Vagina (tissue), 2 donors: ENCODE measurements around the gene CRYBA4.

Experiments
- POLR2A ChIP-seq, 2 donors: fragments of 450-650 bp; IDR thresholded peaks; one replicate each; pipeline ENCODE4 v1.6.1; 2017; ENCODE audit warnings: antibody characterized with exemption in 2 of 2, mild to moderate bottlenecking in 2 of 2, moderate library complexity in 2 of 2
- TF ChIP-seq, protein P1 (sequence below), 3 experiments: fragments of 450-650 bp in 2 of 3; fragments of 200-600 bp in 1 of 3; sonication (generic) in 1 of 3; IDR thresholded peaks; one replicate each; pipeline ENCODE4 v1.5.1; 2017 to 2019; ENCODE audit warnings: antibody characterized with exemption in 3 of 3, mild to moderate bottlenecking in 2 of 3, moderate library complexity in 2 of 3

DNA sequence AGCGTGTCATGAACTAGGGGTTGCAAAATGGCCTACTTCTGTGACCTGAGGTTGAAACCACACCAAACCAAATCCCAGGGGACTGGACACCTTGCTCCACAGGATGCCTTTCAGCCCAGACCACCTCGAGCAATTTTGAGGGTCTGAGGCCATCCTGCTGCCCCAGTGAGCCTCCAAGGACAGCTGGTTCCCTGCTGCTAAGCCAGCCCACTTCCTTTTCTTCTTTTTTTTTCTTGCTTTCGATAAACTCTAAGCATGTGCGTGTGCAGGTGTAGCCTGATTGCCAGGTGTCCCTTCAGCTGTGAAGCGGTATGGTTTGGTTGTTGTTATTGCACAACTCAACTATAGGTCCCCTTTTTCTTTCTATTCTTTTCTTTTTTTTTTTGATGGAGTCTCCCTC, 6.6 kb upstream of the CRYBA4 start:
- TF ChIP-seq, protein P1, sequence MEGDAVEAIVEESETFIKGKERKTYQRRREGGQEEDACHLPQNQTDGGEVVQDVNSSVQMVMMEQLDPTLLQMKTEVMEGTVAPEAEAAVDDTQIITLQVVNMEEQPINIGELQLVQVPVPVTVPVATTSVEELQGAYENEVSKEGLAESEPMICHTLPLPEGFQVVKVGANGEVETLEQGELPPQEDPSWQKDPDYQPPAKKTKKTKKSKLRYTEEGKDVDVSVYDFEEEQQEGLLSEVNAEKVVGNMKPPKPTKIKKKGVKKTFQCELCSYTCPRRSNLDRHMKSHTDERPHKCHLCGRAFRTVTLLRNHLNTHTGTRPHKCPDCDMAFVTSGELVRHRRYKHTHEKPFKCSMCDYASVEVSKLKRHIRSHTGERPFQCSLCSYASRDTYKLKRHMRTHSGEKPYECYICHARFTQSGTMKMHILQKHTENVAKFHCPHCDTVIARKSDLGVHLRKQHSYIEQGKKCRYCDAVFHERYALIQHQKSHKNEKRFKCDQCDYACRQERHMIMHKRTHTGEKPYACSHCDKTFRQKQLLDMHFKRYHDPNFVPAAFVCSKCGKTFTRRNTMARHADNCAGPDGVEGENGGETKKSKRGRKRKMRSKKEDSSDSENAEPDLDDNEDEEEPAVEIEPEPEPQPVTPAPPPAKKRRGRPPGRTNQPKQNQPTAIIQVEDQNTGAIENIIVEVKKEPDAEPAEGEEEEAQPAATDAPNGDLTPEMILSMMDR (IDR thresholded peaks at IDR 0.05) = no peak
- TF ChIP-seq POLR2A (IDR thresholded peaks at IDR 0.05) = no peak
